Type B pancreatic cell (in vitro differentiated cells): ENCODE measurements around the gene C22orf31. TPM values are rescaled to one million over a fixed set of nuclear protein-coding genes. Genes with fewer than 3 reads are reported as not detected.

Experiments used
- DNase-seq: peaks from one replicate; pipeline ENCODE4 v3.0.0; 2021; ENCODE audit warnings: mixed read lengths; ENCODE audit not compliant: unreplicated experiment; ENCODE audit errors: extremely low spot score
- H3K27ac Mint-ChIP-seq: 2 replicates; pipeline ENCODE4 v1.8.0; 2021; ENCODE audit warnings: mild to moderate bottlenecking, mixed read lengths
- H3K27me3 Mint-ChIP-seq: 2 replicates; pipeline ENCODE4 v1.8.0; 2021; ENCODE audit warnings: mixed read lengths
- H3K36me3 Mint-ChIP-seq: 2 replicates; pipeline ENCODE4 v1.8.0; 2021; ENCODE audit warnings: mixed read lengths
- H3K4me1 Mint-ChIP-seq: one replicate; pipeline ENCODE4 v1.8.0; 2021; ENCODE audit warnings: mixed read lengths; ENCODE audit not compliant: unreplicated experiment
- H3K4me3 Mint-ChIP-seq: 2 replicates; pipeline ENCODE4 v1.8.0; 2021; ENCODE audit warnings: mild to moderate bottlenecking, mixed read lengths
- H3K9me3 Mint-ChIP-seq: 2 replicates; pipeline ENCODE4 v1.8.0; 2021; ENCODE audit warnings: mixed read lengths
- total RNA-seq: library from RNA; stranded (reverse); gene quantifications from 2 replicates; pipeline ENCODE4 v1.2.1, GENCODE V29; 2021; ENCODE audit warnings: low replicate concordance
- TF ChIP-seq, protein P1 (sequence below): fragments of 200-600 bp; sonication (generic); conservative IDR thresholded peaks from 2 replicates; pipeline ENCODE4 v1.5.0; 2021; ENCODE audit warnings: antibody characterized with exemption, mild to moderate bottlenecking

The C22orf31 gene
- total RNA-seq, 1 donor from 2014 or later, result 0.63 TPM

DNA sequence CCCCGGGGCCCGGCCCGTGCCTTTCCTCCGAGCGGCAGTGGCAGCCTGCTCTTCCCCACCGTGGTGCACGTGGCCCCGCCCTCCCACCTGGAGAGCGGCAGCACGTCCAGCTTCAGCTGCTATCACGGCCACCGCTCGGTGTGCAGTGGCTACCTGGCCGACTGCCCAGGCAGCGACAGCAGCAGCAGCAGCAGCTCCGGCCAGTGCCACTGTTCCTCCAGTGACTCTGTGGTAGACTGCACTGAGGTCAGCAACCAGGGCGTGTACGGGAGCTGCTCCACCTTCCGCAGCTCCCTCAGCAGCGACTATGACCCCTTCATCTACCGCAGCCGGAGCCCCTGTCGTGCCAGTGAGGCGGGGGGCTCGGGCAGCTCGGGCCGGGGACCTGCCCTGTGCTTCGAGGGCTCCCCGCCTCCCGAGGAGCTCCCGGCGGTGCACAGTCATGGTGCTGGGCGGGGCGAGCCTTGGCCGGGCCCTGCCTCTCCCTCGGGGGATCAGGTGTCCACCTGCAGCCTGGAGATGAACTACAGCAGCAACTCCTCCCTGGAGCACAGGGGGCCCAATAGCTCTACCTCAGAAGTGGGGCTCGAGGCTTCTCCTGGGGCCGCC lies 11.9 kb downstream of the C22orf31 start:
- H3K4me1 Mint-ChIP-seq, result peaks cover 2% of the 10 kb centered on the region
- H3K4me3 Mint-ChIP-seq, result no peak overlapping the region
- H3K27ac Mint-ChIP-seq, result no peak overlapping the region
- peaks cover 17% of the 10 kb centered on the region for H3K36me3 Mint-ChIP-seq
- no peaks in the 10 kb centered on the region for H3K27me3 Mint-ChIP-seq
- no peaks in the 10 kb centered on the region for H3K9me3 Mint-ChIP-seq
- TF ChIP-seq, protein P1, sequence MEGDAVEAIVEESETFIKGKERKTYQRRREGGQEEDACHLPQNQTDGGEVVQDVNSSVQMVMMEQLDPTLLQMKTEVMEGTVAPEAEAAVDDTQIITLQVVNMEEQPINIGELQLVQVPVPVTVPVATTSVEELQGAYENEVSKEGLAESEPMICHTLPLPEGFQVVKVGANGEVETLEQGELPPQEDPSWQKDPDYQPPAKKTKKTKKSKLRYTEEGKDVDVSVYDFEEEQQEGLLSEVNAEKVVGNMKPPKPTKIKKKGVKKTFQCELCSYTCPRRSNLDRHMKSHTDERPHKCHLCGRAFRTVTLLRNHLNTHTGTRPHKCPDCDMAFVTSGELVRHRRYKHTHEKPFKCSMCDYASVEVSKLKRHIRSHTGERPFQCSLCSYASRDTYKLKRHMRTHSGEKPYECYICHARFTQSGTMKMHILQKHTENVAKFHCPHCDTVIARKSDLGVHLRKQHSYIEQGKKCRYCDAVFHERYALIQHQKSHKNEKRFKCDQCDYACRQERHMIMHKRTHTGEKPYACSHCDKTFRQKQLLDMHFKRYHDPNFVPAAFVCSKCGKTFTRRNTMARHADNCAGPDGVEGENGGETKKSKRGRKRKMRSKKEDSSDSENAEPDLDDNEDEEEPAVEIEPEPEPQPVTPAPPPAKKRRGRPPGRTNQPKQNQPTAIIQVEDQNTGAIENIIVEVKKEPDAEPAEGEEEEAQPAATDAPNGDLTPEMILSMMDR, result no peak
- no peak for DNase-seq

DNA sequence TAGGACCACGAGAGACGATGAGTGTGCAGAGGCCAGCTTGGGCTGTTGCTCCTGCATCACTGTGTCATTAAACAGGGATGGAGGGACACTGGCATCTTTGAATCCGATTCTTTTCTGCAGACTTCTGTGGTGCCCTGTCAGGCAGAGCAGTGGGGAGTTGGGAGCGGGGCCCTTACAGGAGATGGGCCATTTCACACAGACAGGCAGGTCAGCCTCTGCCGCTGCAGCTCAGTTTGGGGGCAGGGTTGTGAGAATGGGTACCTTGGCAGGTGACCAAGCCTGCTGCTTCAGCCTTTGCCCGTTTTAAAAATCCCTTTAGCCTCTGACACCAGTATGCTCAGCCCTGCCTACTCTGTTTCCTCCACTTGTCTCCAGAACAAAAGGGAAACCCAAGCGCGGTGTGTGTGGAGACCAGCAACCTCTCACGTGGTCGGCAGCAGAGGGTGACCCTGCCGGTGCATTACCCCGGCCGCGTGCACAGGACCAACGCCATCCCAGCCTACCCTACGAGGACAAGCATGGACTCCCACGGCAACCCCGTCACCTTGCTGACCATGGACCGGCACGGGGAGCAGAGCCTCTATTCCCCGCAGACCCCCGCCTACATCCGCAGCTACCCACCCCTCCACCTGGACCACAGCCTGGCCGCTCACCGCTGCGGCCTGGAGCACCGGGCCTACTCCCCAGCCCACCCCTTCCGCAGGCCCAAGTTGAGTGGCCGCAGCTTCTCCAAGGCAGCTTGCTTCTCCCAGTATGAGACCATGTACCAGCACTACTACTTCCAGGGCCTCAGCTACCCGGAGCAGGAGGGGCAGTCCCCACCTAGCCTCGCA lies 12.6 kb downstream of the C22orf31 start:
- no peak for DNase-seq
- Mint-ChIP-seq H3K27me3 (no peaks in the 10 kb centered on the region), H3K9me3 (no peaks in the 10 kb centered on the region), H3K36me3 (peaks cover 17% of the 10 kb centered on the region), H3K27ac (no peak overlapping the region), H3K4me3 (no peak overlapping the region), H3K4me1 (no peaks in the 10 kb centered on the region)
- TF ChIP-seq, protein P1, result no peak

DNA sequence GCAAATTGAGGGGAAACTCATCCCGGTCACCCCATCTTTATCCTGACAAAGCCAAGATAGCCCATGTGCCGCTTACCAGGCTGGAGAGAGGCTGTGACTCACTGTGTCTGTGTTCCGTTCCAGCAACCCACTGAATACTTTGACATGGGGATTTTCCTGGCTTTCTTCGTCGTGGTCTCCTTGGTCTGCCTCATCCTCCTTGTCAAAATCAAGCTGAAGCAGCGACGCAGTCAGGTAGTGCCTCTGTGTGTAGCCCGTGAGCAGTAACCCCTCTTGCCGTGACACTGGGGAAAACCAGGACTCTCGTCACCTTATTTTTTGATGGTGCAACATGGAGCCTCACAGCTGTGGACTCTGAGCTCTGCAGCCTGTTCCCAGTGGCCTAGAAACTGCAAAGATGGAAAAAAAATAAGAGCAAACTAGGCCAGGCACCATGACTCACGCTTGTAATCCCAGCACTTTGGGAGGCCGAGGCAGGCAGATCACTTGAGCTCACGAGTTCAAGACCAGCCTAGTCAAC lies 16.9 kb downstream of the C22orf31 start:
- DNase-seq, result no peak
- Mint-ChIP-seq H3K4me3 (no peak overlapping the region), H3K9me3 (no peaks in the 10 kb centered on the region), H3K4me1 (peaks cover 14% of the 10 kb centered on the region), H3K27me3 (no peaks in the 10 kb centered on the region), H3K27ac (no peak overlapping the region), H3K36me3 (peaks cover 11% of the 10 kb centered on the region)
- TF ChIP-seq, protein P1, result no peak

DNA sequence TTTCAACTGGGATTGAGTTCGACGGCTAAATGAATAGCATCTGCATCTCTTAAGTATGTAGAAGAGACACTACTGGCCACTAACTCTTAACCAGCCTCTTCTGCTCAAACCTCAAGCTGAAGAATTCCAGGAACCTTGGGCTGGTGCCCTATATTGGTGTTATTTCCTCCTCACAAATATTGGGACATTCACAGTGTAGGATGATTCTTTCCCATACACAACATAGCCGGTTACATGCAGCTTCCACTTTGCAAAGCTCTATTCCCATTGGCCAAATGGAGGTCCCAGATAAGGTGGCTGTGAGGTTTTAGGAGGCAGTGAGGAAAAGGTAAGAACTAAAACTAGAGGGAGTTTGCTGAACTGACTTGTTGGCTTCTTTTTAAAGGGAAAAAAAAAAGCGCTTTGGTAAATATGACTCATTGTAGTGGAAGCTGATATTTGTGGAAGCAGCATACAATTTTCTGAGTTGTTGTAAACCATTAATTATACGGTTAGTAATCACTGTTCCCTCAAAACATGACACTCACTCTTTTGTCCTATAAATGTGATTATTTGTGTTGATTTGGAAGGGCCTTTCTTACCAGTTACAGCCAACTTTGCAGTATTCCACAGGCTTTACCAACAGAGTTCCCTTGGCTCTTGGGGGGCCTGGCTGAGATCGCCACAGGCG lies 17.6 kb downstream of the C22orf31 start:
- H3K4me1 Mint-ChIP-seq, result peaks cover 19% of the 10 kb centered on the region
- DNase-seq, result no peak
- no peaks in the 10 kb centered on the region for H3K9me3 Mint-ChIP-seq
- peaks cover 11% of the 10 kb centered on the region for H3K36me3 Mint-ChIP-seq
- H3K27ac Mint-ChIP-seq, result no peak overlapping the region
- no peaks in the 10 kb centered on the region for H3K27me3 Mint-ChIP-seq
- TF ChIP-seq, protein P1, result no peak
- no peak overlapping the region for H3K4me3 Mint-ChIP-seq

DNA sequence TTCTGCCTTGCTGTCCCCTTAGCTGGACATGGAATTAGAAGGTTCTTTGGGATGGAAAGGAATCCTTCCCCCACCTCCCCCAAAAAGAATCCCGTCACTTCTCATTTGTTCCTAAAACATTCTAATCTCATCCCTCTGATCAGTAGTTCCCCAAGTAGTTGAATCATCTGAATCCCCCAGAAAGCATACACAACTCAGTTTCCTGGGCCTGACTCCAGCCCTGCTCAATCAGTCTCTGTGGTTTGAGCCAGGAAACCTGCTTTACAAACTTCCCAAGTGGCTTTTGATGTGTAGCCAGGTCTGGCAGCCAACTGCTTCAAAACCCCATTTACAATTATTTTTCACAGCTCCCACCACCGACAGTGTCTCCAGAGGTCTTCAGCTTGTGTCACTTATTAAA lies 20.2 kb downstream of the C22orf31 start:
- no peaks in the 10 kb centered on the region for H3K27me3 Mint-ChIP-seq
- no peaks in the 10 kb centered on the region for H3K9me3 Mint-ChIP-seq
- peaks cover 36% of the 10 kb centered on the region for H3K4me1 Mint-ChIP-seq
- no peak for DNase-seq
- peaks cover 6% of the 10 kb centered on the region for H3K36me3 Mint-ChIP-seq
- no peak overlapping the region for H3K4me3 Mint-ChIP-seq
- H3K27ac Mint-ChIP-seq, result peak overlapping the region; percentile 22
- TF ChIP-seq, protein P1, result no peak
